Ascending aorta (tissue), 2 donors: ENCODE measurements around the gene SEMA3C. TPM values are rescaled to one million over a fixed set of nuclear protein-coding genes. Genes with fewer than 3 reads are reported as not detected.

Source experiments
- DNase-seq, 2 donors: peaks; one replicate each; pipeline ENCODE4 v3.0.0-alpha.2; 2019; ENCODE audit warnings: low spot score in 2 of 2
- H3K27ac ChIP-seq, 2 donors: fragments of 200-600 bp; sonication (generic); one replicate each; pipeline ENCODE4 v1.5.1; 2016 to 2017; ENCODE audit warnings: mild to moderate bottlenecking in 1 of 2
- H3K27me3 ChIP-seq: fragments of 200-600 bp; sonication (generic); one replicate; pipeline ENCODE4 v1.5.1; 2017
- H3K36me3 ChIP-seq, 2 donors: fragments of 200-600 bp; sonication (generic); one replicate each; pipeline ENCODE4 v1.5.1; 2016
- H3K4me1 ChIP-seq, 2 donors: fragments of 200-600 bp; sonication (generic); one replicate each; pipeline ENCODE4 v1.5.1; 2016 to 2017; ENCODE audit warnings: mild to moderate bottlenecking in 1 of 2
- H3K4me3 ChIP-seq, 2 donors: fragments of 200-600 bp; sonication (generic); one replicate each; pipeline ENCODE4 v1.5.1; 2016 to 2017; ENCODE audit warnings: mild to moderate bottlenecking in 1 of 2
- H3K9me3 ChIP-seq, 2 donors: fragments of 200-600 bp; sonication (generic); one replicate each; pipeline ENCODE4 v1.5.1; 2016
- CTCF ChIP-seq, 3 experiments: fragments of 200-600 bp in 2 of 3; fragments of 450-650 bp in 1 of 3; sonication (generic) in 2 of 3; IDR thresholded peaks; one replicate each; pipeline ENCODE4 v1.5.1; 2016 to 2019; ENCODE audit warnings: antibody characterized with exemption in 3 of 3, mild to moderate bottlenecking in 1 of 3, moderate library complexity in 1 of 3
- intact Hi-C: fragments of 100-400 bp; cut with DNase I; formaldehyde crosslinking; loops from one replicate; pipeline ENCODE4 v1.15.1; 2023
- total RNA-seq: library from RNA; depleted of rRNA; stranded (reverse); fragments of >200 nt; gene quantifications from one replicate; pipeline ENCODE4 v1.1.0, GENCODE V29; 2016

The SEMA3C gene
- total RNA-seq, 1 donor from 2014 or later: 16.6 TPM

GRCh38 chr7:80910228-80910627, 8.6 kb downstream of the SEMA3C start:
- Histone ChIP-seq H3K27ac (no peak overlapping the region), H3K4me1 (no peaks in the 10 kb centered on the region), H3K27me3 (no peaks in the 10 kb centered on the region), H3K9me3 (no peaks in the 10 kb centered on the region), H3K36me3 (no peaks in the 10 kb centered on the region), H3K4me3 (no peak overlapping the region)
- intact Hi-C loops: no loop called here
- DNase-seq: no peak
- TF ChIP-seq CTCF (IDR thresholded peaks at IDR 0.05): no peak

- Histone ChIP-seq H3K4me1 (no peaks in the 10 kb centered on the region), H3K27me3 (no peaks in the 10 kb centered on the region), H3K9me3 (no peaks in the 10 kb centered on the region), H3K27ac (no peak overlapping the region), H3K36me3 (no peaks in the 10 kb centered on the region), H3K4me3 (no peak overlapping the region)
- no peak for DNase-seq
- intact Hi-C loops: no loop called here
- no peak for TF ChIP-seq CTCF (IDR thresholded peaks at IDR 0.05)
Measured at GRCh38 chr7:80908360-80908797, 10.5 kb downstream of the SEMA3C start.

- Histone ChIP-seq H3K4me1 (no peaks in the 10 kb centered on the region), H3K9me3 (no peaks in the 10 kb centered on the region), H3K36me3 (no peaks in the 10 kb centered on the region), H3K27me3 (no peaks in the 10 kb centered on the region), H3K27ac (no peak overlapping the region), H3K4me3 (no peak overlapping the region)
- intact Hi-C loops: no loop called here
- DNase-seq: no peak
- no peak for TF ChIP-seq CTCF (IDR thresholded peaks at IDR 0.05)
Measured at GRCh38 chr7:80907612-80908011, 11.2 kb downstream of the SEMA3C start.

GRCh38 chr7:80907141-80907601, 11.7 kb downstream of the SEMA3C start:
- no peak for DNase-seq
- H3K27ac ChIP-seq: no peak overlapping the region
- H3K36me3 ChIP-seq: no peaks in the 10 kb centered on the region
- no peaks in the 10 kb centered on the region for H3K4me1 ChIP-seq
- no peak overlapping the region for H3K4me3 ChIP-seq
- intact Hi-C loops: no loop called here
- H3K9me3 ChIP-seq: no peaks in the 10 kb centered on the region
- TF ChIP-seq CTCF (IDR thresholded peaks at IDR 0.05): no peak
- H3K27me3 ChIP-seq: no peaks in the 10 kb centered on the region

- no peak for TF ChIP-seq CTCF (IDR thresholded peaks at IDR 0.05)
- Histone ChIP-seq H3K27me3 (no peaks in the 10 kb centered on the region), H3K4me3 (no peak overlapping the region), H3K36me3 (no peaks in the 10 kb centered on the region), H3K9me3 (no peaks in the 10 kb centered on the region), H3K4me1 (peaks cover 0 to 16% of the 10 kb centered on the region in 2 donors), H3K27ac (no peak overlapping the region)
- intact Hi-C loops: no loop called here
- DNase-seq: no peak
Measured at GRCh38 chr7:80905334-80905733, 13.5 kb downstream of the SEMA3C start.

GRCh38 chr7:80902716-80903308, 16.0 kb downstream of the SEMA3C start:
- no peaks in the 10 kb centered on the region for H3K9me3 ChIP-seq
- no peak overlapping the region for H3K4me3 ChIP-seq
- H3K27me3 ChIP-seq: no peaks in the 10 kb centered on the region
- no peak overlapping the region for H3K27ac ChIP-seq
- TF ChIP-seq CTCF (IDR thresholded peaks at IDR 0.05): no peak
- H3K4me1 ChIP-seq: peaks cover 0 to 18% of the 10 kb centered on the region in 2 donors
- DNase-seq: no peak
- intact Hi-C loops: no loop called here
- H3K36me3 ChIP-seq: no peaks in the 10 kb centered on the region
